Liver (tissue), 9 donors: ENCODE results near the gene CALHM3. TPM values are rescaled to one million over a fixed set of nuclear protein-coding genes. Genes with fewer than 3 reads are reported as not detected.

ENCODE experiments used
- DNase-seq: peaks from one replicate; pipeline ENCODE4 v3.0.0-alpha.2; 2017; ENCODE audit warnings: low spot score
- H3K27ac ChIP-seq, 2 donors: one replicate each; pipeline ENCODE4 v1.7.0; 2013; ENCODE audit warnings: inconsistent platforms in 2 of 2, low read length in 2 of 2, control low read depth in 1 of 2, low read depth in 1 of 2, mild to moderate bottlenecking in 1 of 2
- H3K27me3 ChIP-seq, 4 donors: one replicate each; pipeline versions ENCODE4 v1.6.1 to v1.7.0; 2013; ENCODE audit warnings: low read length in 3 of 4, inconsistent platforms in 1 of 4, mild to moderate bottlenecking in 1 of 4, moderate library complexity in 1 of 4; ENCODE audit not compliant: control insufficient read depth in 4 of 4, insufficient read depth in 4 of 4
- H3K36me3 ChIP-seq, 4 donors: one replicate each; pipeline versions ENCODE4 v1.6.1 to v1.7.0; 2013; ENCODE audit warnings: low read length in 3 of 4, mild to moderate bottlenecking in 3 of 4, low read depth in 1 of 4, moderate library complexity in 1 of 4; ENCODE audit not compliant: control insufficient read depth in 4 of 4, insufficient read depth in 3 of 4
- H3K4me1 ChIP-seq, 4 donors: one replicate each; pipeline versions ENCODE4 v1.6.1 to v1.7.0; 2013; ENCODE audit warnings: low read length in 3 of 4, mild to moderate bottlenecking in 3 of 4, moderate library complexity in 1 of 4; ENCODE audit not compliant: control insufficient read depth in 4 of 4, insufficient read depth in 4 of 4
- H3K4me3 ChIP-seq, 3 donors: one replicate each; pipeline versions ENCODE4 v1.6.1 to v1.7.0; 2013; ENCODE audit warnings: low read length in 3 of 3, control low read depth in 1 of 3, low read depth in 1 of 3, mild to moderate bottlenecking in 1 of 3
- H3K9ac ChIP-seq, 2 donors: one replicate each; pipeline ENCODE4 v1.7.0; 2013; ENCODE audit warnings: low read length in 2 of 2, mild to moderate bottlenecking in 2 of 2, moderate library complexity in 2 of 2, control low read depth in 1 of 2, low read depth in 1 of 2
- H3K9me3 ChIP-seq, 4 donors: one replicate each; pipeline versions ENCODE4 v1.6.1 to v1.7.0; 2013; ENCODE audit warnings: low read length in 3 of 4; ENCODE audit not compliant: control insufficient read depth in 4 of 4
- ATF3 ChIP-seq: IDR thresholded peaks from 2 replicates; pipeline ENCODE4 v1.6.1; 2016; ENCODE audit warnings: antibody characterized with exemption
- EGR1 ChIP-seq, 2 donors: IDR thresholded peaks; 2 replicates each; pipeline ENCODE4 v1.6.1; 2016 to 2018; ENCODE audit warnings: antibody characterized with exemption in 2 of 2, low read depth in 2 of 2
- FOXA1 ChIP-seq: IDR thresholded peaks from 2 replicates; pipeline ENCODE4 v1.6.1; 2016; ENCODE audit warnings: antibody characterized with exemption
- FOXA2 ChIP-seq: IDR thresholded peaks from 2 replicates; pipeline ENCODE4 v1.6.1; 2016; ENCODE audit warnings: antibody characterized with exemption
- GABPA ChIP-seq, 2 donors: IDR thresholded peaks in 1 of 2; conservative IDR thresholded peaks in 1 of 2; 2 replicates each; pipeline ENCODE4 v1.6.1; 2016; ENCODE audit warnings: antibody characterized with exemption in 2 of 2, mild to moderate bottlenecking in 1 of 2, moderate library complexity in 1 of 2
- HNF4A ChIP-seq, 2 donors: conservative IDR thresholded peaks; 2 replicates each; pipeline ENCODE4 v1.6.1; 2016; ENCODE audit warnings: antibody characterized with exemption in 2 of 2, mild to moderate bottlenecking in 2 of 2
- HNF4G ChIP-seq: IDR thresholded peaks from 2 replicates; pipeline ENCODE4 v1.6.1; 2016; ENCODE audit warnings: antibody characterized with exemption
- JUND ChIP-seq, 2 donors: IDR thresholded peaks; 2 replicates each; pipeline ENCODE4 v1.6.1; 2016; ENCODE audit warnings: antibody characterized with exemption in 2 of 2
- MAX ChIP-seq: IDR thresholded peaks from 2 replicates; pipeline ENCODE4 v1.6.1; 2016; ENCODE audit warnings: antibody characterized with exemption
- NR2F2 ChIP-seq: IDR thresholded peaks from 2 replicates; pipeline ENCODE4 v1.6.1; 2016; ENCODE audit warnings: antibody characterized with exemption
- RAD21 ChIP-seq, 2 donors: IDR thresholded peaks; 2 replicates each; pipeline ENCODE4 v1.6.1; 2016; ENCODE audit warnings: antibody characterized with exemption in 2 of 2, mild to moderate bottlenecking in 2 of 2
- RXRA ChIP-seq, 2 donors: IDR thresholded peaks; 2 replicates each; pipeline ENCODE4 v1.6.1; 2017 to 2018; ENCODE audit warnings: antibody characterized with exemption in 2 of 2, mild to moderate bottlenecking in 1 of 2
- SP1 ChIP-seq: IDR thresholded peaks from 2 replicates; pipeline ENCODE4 v1.6.1; 2018; ENCODE audit warnings: antibody characterized with exemption, mild to moderate bottlenecking
- TAF1 ChIP-seq: conservative IDR thresholded peaks from 2 replicates; pipeline ENCODE4 v1.6.1; 2016; ENCODE audit warnings: antibody characterized with exemption, mild to moderate bottlenecking
- YY1 ChIP-seq: IDR thresholded peaks from 2 replicates; pipeline ENCODE4 v1.6.1; 2016; ENCODE audit warnings: antibody characterized with exemption, mild to moderate bottlenecking
- WGBS: extraction: QIAGEN DNeasy Blood & Tissue Kit; methylation state at CpG from one replicate; pipeline ENCODE4 v1.1.7; 2013; 5-methylcytosine and 5-hydroxymethylcytosine counted together
- polyA plus RNA-seq, 2 donors: library from polyadenylated mRNA; stranded (reverse) in 1 of 2; unstranded in 1 of 2; fragments of 200-250 nt in 1 of 2; fragments of >200 nt in 1 of 2; fragmentation: Nextera tagmentation in 1 of 2; extraction: Ambion mirVana in 1 of 2; gene quantifications; one replicate each; pipeline versions ENCODE4 v1.2.1 to v1.2.3, GENCODE V29; 2013 to 2015
- total RNA-seq, 2 donors: library from RNA; depleted of rRNA; stranded (reverse); fragments of >200 nt; gene quantifications; one replicate each; pipeline ENCODE4 v1.2.3, GENCODE V29; 2014
- TF ChIP-seq, protein P1 (sequence below): fragments of 150-350 bp; IDR thresholded peaks from 2 replicates; pipeline ENCODE4 v1.5.1; 2017; ENCODE audit warnings: improper control_type of control experiment, low read depth, low read length; ENCODE audit not compliant: missing input control
- TF ChIP-seq, protein P2 (sequence below): IDR thresholded peaks from 2 replicates; pipeline ENCODE4 v1.6.1; 2016; ENCODE audit warnings: antibody characterized with exemption
- donor health status: healthy.
- donor health status: healthy.
- donor health status: healthy.
- donor health status: healthy.
- donor health status: healthy.

The CALHM3 gene
- total and polyA plus RNA-seq, 4 donors: 0.14 TPM; not detected in 3

DNA sequence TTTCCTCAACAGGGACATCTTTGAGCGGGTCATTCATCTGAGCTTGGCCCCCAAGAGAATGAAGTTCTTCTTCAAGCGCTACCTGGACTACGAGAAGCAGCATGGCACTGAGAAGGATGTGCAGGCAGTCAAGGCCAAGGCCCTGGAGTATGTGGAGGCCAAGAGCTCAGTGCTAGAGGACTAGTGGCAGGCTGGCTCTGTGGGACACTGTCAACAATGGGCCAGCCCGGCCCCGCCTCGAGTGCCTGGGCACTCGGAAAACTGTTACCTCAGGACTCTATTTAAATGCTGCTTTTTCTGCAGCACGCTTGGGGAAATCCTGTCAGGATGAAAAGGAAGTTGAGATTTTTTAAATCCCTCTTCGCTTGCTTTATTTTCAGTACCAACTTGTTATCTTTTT, 33.7 kb downstream of the CALHM3 start:
- H3K36me3 ChIP-seq: peaks cover 4 to 69% (median 37%) of the 10 kb centered on the region in 4 donors
- TF ChIP-seq, protein P1, sequence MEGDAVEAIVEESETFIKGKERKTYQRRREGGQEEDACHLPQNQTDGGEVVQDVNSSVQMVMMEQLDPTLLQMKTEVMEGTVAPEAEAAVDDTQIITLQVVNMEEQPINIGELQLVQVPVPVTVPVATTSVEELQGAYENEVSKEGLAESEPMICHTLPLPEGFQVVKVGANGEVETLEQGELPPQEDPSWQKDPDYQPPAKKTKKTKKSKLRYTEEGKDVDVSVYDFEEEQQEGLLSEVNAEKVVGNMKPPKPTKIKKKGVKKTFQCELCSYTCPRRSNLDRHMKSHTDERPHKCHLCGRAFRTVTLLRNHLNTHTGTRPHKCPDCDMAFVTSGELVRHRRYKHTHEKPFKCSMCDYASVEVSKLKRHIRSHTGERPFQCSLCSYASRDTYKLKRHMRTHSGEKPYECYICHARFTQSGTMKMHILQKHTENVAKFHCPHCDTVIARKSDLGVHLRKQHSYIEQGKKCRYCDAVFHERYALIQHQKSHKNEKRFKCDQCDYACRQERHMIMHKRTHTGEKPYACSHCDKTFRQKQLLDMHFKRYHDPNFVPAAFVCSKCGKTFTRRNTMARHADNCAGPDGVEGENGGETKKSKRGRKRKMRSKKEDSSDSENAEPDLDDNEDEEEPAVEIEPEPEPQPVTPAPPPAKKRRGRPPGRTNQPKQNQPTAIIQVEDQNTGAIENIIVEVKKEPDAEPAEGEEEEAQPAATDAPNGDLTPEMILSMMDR: no peak
- TF ChIP-seq EGR1 (IDR thresholded peaks at IDR 0.05; ENCODE audit: low read depth in 2 of 2): no peak
- TF ChIP-seq ATF3: no peak
- TF ChIP-seq, protein P2, sequence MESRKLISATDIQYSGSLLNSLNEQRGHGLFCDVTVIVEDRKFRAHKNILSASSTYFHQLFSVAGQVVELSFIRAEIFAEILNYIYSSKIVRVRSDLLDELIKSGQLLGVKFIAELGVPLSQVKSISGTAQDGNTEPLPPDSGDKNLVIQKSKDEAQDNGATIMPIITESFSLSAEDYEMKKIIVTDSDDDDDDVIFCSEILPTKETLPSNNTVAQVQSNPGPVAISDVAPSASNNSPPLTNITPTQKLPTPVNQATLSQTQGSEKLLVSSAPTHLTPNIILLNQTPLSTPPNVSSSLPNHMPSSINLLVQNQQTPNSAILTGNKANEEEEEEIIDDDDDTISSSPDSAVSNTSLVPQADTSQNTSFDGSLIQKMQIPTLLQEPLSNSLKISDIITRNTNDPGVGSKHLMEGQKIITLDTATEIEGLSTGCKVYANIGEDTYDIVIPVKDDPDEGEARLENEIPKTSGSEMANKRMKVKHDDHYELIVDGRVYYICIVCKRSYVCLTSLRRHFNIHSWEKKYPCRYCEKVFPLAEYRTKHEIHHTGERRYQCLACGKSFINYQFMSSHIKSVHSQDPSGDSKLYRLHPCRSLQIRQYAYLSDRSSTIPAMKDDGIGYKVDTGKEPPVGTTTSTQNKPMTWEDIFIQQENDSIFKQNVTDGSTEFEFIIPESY: no peak
- TF ChIP-seq RXRA (IDR thresholded peaks at IDR 0.05): no peak
- TF ChIP-seq RAD21 (IDR thresholded peaks at IDR 0.05): no peak
- TF ChIP-seq GABPA (IDR thresholded peaks at IDR 0.05 in 1 of 2, conservative IDR thresholded peaks at IDR 0.05 in 1 of 2): no peak
- no peak for TF ChIP-seq MAX
- no peak for TF ChIP-seq HNF4A (conservative IDR thresholded peaks at IDR 0.05)
- no peak for TF ChIP-seq YY1
- TF ChIP-seq JUND (IDR thresholded peaks at IDR 0.05): no peak
- 90% methylated on average over 9 of the region's 9 CpGs for WGBS
- no peak overlapping the region for H3K9ac ChIP-seq
- no peaks in the 10 kb centered on the region for H3K27me3 ChIP-seq
- H3K4me1 ChIP-seq: peaks cover 0 to 3% (median 0%) of the 10 kb centered on the region in 4 donors
- DNase-seq: no peak
- peak overlapping the region in 1 of 2 donors; percentile 40 for H3K27ac ChIP-seq
- no peak overlapping the region for H3K4me3 ChIP-seq
- H3K9me3 ChIP-seq: no peaks in the 10 kb centered on the region

- H3K4me1 ChIP-seq: no peaks in the 10 kb centered on the region
- no peak overlapping the region for H3K9ac ChIP-seq
- H3K27ac ChIP-seq: no peak overlapping the region
- WGBS: 95% methylated on average over 10 of the region's 10 CpGs
- DNase-seq: no peak
- TF ChIP-seq EGR1 (IDR thresholded peaks at IDR 0.05; ENCODE audit: low read depth in 2 of 2): no peak
- TF ChIP-seq RAD21 (IDR thresholded peaks at IDR 0.05): no peak
- TF ChIP-seq FOXA1: no peak
- no peak for TF ChIP-seq ATF3
- TF ChIP-seq GABPA (IDR thresholded peaks at IDR 0.05 in 1 of 2, conservative IDR thresholded peaks at IDR 0.05 in 1 of 2): no peak
- no peak for TF ChIP-seq SP1
- no peak for TF ChIP-seq RXRA (IDR thresholded peaks at IDR 0.05)
- no peak for TF ChIP-seq HNF4G
- TF ChIP-seq TAF1: no peak
- TF ChIP-seq YY1: no peak
- TF ChIP-seq NR2F2: no peak
- TF ChIP-seq, protein P2: no peak
- TF ChIP-seq FOXA2: no peak
- TF ChIP-seq JUND (IDR thresholded peaks at IDR 0.05): no peak
- H3K27me3 ChIP-seq: no peaks in the 10 kb centered on the region
- H3K36me3 ChIP-seq: peaks cover 8 to 76% (median 43%) of the 10 kb centered on the region in 4 donors
- H3K9me3 ChIP-seq: no peaks in the 10 kb centered on the region
- H3K4me3 ChIP-seq: no peak overlapping the region
Measured at GRCh38 chr10:103444478-103444877, 34.6 kb downstream of the CALHM3 start.
